Ovary (tissue), 3 donors: ENCODE data around the gene ZNF385A.

Experiments used
- EP300 ChIP-seq: sonication (generic); formaldehyde crosslinking; IDR thresholded peaks from one replicate; pipeline ENCODE4 v1.6.1; 2017; ENCODE audit warnings: antibody characterized with exemption
- POLR2A ChIP-seq: fragments of 450-650 bp; IDR thresholded peaks from one replicate; pipeline ENCODE4 v1.6.1; 2017; ENCODE audit warnings: antibody characterized with exemption, mild to moderate bottlenecking, moderate library complexity
- TF ChIP-seq, protein P1 (sequence below), 3 donors: fragments of 450-650 bp in 2 of 3; fragments of 200-600 bp in 1 of 3; IDR thresholded peaks; one replicate each; pipeline versions ENCODE4 v1.5.1 to v1.8.0; 2016 to 2022; ENCODE audit warnings: antibody characterized with exemption in 3 of 3, mild to moderate bottlenecking in 1 of 3
- donor health status: DM: no; HTN: no; CAD: no.

DNA sequence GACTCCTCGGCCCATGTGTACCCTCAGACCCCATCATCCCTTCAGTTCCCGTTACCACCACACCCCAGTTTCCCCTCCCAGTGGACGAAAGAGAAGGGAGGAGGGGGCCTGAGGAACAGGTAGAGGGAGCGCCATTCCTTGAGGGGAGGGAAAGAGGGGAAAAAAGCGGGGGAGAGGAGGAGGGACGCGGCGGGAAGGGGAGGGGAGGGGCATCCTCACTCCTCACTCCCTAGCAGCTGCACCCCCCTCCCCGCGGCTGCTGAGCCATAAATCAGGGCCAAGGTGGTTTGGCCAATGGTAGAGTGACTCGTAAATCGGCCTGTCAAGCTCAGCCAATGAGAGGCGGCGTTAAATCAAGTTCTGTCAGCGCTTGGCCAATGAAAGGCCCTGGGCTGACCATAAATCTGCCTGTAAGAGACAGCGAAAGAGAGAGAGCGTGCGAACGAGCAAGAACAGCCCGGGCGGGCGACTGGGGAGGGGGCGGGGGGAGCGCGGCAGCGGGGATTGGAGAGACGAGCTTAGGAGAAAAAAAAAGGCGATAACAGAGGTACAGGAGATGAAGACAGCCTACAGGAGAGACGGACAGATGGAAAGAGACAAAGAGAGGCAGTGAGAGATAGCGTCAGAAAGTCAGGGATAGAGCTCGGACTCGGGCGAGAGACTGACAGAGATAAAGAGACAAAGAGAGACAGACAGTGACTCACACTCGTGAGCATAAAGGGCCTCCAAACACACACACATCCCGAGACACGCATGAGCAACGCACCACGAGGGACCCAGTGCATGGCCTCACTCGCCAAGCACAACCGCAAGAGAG is 25.4 kb downstream of the ZNF385A start:
- TF ChIP-seq, protein P1, sequence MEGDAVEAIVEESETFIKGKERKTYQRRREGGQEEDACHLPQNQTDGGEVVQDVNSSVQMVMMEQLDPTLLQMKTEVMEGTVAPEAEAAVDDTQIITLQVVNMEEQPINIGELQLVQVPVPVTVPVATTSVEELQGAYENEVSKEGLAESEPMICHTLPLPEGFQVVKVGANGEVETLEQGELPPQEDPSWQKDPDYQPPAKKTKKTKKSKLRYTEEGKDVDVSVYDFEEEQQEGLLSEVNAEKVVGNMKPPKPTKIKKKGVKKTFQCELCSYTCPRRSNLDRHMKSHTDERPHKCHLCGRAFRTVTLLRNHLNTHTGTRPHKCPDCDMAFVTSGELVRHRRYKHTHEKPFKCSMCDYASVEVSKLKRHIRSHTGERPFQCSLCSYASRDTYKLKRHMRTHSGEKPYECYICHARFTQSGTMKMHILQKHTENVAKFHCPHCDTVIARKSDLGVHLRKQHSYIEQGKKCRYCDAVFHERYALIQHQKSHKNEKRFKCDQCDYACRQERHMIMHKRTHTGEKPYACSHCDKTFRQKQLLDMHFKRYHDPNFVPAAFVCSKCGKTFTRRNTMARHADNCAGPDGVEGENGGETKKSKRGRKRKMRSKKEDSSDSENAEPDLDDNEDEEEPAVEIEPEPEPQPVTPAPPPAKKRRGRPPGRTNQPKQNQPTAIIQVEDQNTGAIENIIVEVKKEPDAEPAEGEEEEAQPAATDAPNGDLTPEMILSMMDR (IDR thresholded peaks at IDR 0.05) = no peak
- TF ChIP-seq POLR2A (peak; percentile 35), EP300 (no peak)
